Testis (tissue), 2 donors: ENCODE data around the gene TBC1D4.

Source experiments
- CTCF ChIP-seq, 3 experiments: fragments of 450-650 bp in 2 of 3; fragments of 200-600 bp in 1 of 3; sonication (generic) in 1 of 3; IDR thresholded peaks; one replicate each; pipeline ENCODE4 v1.5.1; 2016 to 2019; ENCODE audit warnings: antibody characterized with exemption in 3 of 3, mild to moderate bottlenecking in 2 of 3, moderate library complexity in 1 of 3
- POLR2A ChIP-seq: fragments of 450-650 bp; IDR thresholded peaks from one replicate; pipeline ENCODE4 v1.6.1; 2017; ENCODE audit warnings: antibody characterized with exemption, mild to moderate bottlenecking, moderate library complexity

- no peak for TF ChIP-seq CTCF (IDR thresholded peaks at IDR 0.05)
- TF ChIP-seq POLR2A: no peak
Observed at GRCh38 chr13:75507027-75508001, 25.3 kb upstream of the TBC1D4 start.
